Measurements from ENCODE around the gene SOCS2.
"Not testable (repeated sequence)": the region's sequence is repeated elsewhere in the genome, so short reads cannot be mapped to it uniquely, and the experiment has no call there.

Gene SOCS2

DNA sequence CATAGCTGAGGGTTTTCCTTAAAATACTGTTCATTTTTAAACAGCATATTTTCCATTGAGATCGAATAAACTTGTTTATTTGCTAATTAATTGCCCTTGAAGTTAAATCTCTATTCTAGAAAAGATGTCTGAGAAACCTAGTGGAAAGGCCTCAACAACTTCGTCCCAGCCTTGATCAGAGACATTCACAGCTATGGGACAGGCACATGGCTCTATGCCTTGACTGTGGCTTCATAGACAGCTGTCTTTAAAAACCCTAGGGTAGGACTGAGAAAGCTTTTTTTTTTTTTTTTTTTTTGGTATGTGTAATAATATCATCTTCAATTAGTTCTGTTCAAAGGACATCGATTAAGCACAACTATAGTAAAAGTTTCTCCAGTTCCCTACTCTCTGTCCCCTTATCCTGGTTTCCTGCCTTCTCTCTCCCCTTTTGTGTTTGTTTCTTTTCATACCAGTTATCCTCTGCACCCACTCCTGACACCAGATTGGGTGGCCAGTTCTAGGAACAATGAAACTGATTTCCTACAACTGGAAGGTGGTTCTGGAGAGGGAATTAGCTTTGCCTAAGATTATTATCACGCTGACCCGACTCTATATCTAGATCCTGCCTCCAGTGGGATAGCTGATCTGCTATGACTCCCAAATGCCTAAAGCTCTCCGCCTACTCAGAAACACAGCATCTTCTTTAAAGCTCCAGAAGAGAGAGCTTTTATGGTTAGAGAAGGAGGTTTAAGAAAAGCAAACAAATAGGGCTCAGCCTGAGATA, 20.3 kb downstream of the SOCS2 start:
- DNase-seq (ENCODE audit: low spot score) = peak; percentile 28

DNA sequence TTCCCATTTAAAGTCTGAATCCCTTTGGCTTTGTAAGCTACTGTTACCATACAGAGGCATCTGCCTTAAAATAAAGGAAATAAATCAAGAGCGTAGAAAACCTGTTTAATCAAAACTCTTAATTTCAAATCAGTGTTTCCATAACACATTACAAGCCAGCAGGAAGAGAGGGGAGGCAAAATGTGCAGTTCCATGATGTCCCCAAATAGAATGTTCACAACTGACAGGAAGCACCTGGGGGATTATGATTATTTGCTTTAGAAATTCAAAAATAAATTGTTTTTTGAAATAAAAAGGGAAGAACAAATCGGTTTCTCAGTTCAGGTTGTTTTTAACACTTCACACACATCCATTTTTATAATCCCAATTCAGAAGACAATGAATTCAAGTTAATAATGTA, 21.4 kb downstream of the SOCS2 start:
- no peak for DNase-seq (ENCODE audit: low spot score)

DNA sequence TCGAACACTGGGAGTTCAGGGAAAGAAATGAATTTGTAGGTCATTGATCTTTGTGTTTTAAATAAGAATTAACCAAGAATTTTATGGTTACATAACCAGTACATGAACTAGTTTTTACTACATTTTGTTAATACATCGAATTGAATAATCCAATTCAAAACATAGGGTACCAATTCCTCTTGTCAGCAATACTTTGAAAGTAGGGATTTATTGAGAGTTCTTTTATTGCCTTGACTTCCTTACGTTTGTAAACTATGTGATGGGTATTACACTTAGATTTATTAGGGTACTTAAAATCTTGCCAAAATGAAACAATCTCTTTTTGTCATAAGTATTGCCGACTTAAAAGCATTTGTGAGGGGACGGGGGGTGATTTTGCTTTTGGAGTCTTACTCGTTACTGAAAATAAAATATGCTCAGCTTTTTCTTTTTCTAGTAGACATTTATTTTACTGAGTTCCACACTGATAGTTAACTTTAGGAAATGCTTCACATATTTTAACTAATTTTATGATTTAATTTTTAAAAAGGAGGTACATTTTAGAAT, 22.4 kb downstream of the SOCS2 start:
- no peak for DNase-seq (ENCODE audit: low spot score)

DNA sequence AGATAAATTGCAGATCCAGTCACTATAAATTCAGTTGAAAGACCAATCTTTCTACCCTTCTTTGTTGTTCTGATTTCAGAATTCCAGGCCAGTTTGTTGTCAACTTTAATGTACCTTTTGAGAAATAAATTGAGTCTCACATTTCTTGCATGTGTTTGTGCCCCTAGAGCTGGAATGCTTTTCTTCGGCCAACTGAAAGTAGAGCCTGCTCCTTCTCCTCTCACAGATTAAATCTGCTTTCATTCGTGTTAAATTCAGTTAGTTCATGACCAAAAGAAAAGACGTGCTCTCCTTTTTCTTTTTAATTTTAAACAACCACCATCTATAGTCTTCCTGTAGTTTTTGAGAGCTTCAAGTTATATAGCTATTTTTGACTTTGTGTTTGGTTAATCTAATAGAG, 22.9 kb downstream of the SOCS2 start:
- no peak for DNase-seq (ENCODE audit: low spot score)

DNA sequence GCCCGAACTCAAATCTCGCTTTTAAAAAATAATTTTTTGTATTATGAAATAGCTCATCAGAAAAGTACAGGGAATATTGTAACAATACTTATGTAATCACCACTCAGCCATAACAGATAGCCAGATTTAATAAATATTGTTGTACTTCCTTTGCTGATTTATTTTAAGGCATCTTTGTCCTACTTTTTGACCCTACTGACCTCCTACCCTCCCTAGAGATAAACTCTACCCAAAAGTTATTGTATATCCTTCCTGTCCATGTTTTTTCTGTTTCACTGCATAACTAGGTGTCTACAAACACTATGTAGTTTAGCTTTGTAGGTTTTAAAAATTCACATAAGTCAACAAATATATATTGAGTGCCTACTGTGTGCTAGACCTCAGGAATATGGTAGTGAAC, 25.1 kb downstream of the SOCS2 start:
- no peak for DNase-seq (ENCODE audit: low spot score)

DNA sequence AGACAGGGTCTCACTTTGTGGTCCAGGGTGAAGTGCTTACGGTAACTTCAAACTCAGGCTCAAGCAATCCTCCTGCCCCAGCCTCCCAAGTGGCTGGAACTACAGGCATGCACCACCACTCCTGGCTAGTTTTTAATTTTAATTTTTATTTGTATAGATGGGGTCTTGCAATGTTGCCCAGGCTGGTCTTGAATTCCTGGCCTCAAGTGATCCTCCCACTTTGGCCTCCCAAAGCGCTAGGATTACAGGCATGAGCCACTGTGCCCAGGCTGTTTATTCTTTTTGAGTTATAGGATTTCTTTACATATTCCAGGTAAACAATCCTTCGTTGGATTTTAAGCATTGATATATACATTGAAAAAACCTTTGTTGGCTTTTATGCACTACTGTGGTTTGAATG, 26.7 kb downstream of the SOCS2 start:
- no peak for DNase-seq (ENCODE audit: low spot score)

DNA sequence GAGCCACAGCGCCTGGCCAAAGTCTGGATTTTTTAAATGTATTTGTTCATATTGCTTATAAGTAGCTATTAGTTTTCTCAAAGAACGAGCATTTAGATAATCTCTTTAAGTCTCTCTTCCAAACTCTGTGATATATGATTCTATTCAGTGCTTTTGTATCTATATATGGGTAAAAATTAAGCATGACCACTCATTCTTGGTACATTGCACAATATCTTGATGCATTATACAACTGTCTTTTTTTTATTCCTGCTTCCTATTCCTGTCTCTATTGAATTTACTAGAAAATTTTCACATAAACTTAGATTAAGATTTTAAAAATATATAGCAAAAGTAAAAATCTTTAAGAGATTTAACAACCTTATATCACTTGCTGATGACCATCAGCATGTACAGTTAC, 29.1 kb downstream of the SOCS2 start:
- no peak for DNase-seq (ENCODE audit: low spot score)

DNA sequence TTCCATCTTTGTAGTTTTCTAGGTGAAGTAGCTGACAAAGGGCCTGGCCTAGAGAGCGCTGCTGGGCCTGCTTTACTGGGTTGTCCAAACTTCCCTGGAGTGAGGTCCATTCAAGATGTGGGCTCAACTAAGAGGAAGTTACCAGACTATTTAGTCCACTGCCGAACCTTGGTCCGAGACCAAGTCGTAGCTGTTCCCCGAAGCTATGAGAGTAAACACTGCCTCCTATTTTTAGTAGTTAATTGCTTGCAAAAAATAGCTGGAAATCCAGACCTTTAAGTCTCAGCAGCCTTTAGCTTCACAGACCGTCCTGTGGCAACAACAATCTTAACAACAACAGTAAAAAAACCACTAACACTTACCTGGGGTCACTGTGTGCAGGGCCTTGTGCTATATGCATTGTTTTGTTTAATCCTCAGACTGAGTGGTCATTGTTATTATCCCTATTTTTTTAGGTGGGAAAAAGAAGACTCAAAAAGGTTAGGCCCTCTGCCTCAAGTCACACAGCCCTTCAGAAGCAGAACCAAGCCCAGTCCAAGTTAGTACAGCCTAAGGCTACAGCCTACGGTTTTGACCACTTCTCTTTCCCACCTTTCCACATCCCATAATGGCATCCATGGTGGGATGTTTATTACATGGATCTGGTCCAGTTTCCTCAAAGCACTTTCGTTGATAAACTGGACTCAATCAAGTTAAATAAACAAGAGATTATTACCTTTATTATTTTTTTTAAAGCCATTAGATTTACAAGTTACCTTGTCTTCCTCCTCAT, 30.6 kb downstream of the SOCS2 start:
- no peak for DNase-seq (ENCODE audit: low spot score)

DNA sequence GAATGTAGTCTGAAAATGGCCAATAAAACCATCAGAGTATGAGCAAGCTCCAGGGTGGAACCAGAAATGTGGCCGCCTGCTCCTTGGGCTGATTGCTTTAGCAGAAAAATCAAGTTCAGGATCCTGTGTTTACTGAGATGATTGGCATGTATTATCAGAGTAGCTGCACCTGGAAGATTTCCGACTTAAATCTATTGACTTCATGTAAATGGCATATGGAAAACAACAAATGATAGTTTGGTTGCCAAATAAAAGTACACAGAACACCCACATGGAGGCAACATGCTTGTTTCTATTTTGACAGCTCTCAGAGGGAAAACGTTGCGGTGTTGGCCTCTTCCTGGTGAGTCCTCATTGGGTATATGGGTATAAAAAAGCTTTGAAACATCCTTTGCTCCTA, 31.3 kb downstream of the SOCS2 start:
- no peak for DNase-seq (ENCODE audit: low spot score)

DNA sequence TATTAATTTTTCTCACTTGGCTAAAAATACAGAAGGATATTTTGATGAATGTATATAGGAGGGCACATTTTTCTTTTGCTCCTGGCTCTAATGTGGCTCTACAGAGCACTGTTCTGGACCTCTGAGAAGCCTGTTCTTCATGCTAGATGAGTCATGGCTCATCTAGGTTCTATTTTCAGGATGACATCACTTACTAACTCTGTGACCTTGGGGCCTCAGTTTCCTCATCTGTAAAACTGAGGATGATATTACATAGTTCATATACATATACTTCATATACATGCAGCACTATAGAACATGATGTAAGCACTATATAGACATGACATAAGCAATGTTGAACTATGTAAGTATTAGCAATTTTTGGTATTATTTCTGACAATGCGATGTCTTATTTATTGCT, 35.8 kb downstream of the SOCS2 start:
- DNase-seq (ENCODE audit: low spot score) = no peak

DNA sequence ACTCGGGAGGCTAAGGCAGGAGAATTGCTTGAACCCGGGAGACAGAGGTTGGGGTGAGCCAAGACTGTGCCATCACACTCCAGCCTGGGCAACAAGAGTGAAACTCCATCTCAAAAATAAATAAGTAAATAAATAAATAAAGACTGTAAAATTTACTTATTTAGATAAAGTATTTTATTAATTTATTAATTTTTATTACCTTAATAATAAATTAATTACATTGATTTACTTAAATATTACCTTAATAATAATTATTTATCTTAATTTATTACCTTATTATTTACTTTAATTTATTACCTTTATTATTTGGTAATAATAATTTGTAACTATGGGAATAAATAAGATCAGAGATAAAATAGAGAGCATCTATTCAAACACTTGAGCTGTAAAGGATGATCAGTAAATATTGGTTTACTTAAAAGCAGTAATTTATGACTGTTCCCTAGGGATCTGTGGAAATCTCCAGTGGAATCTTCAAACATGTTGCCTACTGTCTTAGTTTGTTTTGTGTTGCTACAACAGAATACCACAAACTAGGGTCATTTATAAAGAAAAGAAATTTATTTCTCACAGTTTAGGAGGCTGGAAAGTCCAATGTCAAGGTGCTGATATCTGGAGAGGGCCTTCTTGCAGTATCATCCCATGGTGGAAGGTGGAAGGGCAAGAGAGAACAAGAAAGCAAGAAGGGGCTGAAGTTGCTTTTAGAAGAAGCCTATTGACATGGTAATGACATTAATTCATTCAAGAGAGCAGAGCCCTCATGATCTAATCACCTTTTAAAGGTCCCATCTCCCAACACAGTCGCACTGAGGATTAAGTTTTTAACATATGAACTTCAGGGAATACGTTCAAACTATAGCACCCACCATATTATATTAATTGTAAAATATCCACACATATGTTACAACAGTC, 37.1 kb downstream of the SOCS2 start:
- no peak for DNase-seq (ENCODE audit: low spot score)

DNA sequence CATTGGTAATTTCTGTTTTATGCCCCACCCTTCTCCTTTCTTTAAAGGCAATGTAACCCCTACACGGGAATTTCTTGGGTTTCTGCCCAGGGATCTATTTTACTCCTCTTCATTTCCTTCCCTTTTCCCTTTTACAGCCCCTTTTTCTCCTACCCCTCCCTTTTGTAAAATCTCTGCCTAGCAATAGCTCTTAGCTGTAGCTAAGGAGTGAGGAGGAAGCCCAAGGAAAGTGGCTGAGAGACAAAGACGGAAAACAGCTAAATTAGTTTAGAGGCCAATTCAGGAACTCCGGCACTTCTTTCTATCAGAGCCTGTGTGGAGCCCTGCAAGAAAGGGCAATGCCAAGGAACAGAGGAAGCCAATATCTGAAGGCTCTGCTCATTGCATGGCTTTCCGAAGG, 40.3 kb downstream of the SOCS2 start:
- DNase-seq (ENCODE audit: low spot score) = no peak

DNA sequence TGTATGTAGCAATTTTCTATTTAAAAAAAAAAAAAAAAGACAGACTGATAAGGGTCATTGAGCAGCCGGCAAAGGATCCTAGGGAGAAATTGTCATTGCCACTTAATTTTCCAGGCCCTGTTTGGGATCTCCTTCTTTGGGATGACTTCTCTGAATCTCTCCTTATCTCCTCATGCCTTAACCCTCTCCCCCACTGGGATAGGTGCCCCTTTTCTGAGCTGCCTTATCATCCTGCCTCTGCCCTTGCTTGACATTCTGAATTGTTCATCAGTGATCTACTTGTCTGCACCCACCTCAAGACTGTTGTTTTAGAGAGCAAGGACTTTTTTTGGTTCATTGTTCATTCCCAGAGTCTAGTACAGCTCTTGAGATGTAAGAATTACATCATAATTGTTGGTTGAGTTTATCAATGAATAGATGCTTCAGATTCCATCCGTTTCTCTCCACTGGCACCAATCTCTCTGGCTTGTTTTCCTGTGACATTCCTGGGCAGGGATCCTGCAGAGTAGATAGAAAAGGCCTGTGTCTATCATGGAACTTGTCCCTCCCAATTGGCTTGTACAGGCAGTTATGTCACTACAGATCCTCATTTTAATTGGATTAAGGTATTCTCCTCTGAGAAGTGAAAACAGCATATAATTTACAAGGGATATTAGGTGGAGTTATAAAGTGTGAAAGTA, 42.6 kb downstream of the SOCS2 start:
- no peak for DNase-seq (ENCODE audit: low spot score)

DNA sequence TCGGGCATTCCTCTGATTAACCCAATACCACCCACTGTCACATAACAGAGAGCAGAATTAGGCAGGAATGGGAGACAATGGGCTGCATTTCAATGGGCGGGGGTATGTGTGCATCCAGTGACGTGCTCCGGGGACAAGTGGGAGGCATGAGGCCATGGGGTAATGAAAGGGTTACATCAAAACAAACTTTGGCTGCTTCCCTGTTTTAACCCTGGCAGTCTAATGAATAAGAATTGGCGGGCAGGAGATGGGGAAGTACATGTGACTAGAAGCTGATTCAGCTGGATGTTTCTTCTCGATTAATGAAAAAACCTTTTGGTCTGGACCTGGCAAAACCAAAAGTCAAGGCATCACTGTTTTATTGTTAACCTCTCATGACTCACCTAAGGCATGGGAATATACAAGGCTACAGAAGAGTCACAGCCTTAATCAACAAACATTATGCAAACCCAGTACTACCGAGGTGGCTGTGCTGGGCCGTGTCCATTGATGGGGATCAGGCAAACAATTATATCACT, 44.2 kb downstream of the SOCS2 start:
- no peak for DNase-seq (ENCODE audit: low spot score)

DNA sequence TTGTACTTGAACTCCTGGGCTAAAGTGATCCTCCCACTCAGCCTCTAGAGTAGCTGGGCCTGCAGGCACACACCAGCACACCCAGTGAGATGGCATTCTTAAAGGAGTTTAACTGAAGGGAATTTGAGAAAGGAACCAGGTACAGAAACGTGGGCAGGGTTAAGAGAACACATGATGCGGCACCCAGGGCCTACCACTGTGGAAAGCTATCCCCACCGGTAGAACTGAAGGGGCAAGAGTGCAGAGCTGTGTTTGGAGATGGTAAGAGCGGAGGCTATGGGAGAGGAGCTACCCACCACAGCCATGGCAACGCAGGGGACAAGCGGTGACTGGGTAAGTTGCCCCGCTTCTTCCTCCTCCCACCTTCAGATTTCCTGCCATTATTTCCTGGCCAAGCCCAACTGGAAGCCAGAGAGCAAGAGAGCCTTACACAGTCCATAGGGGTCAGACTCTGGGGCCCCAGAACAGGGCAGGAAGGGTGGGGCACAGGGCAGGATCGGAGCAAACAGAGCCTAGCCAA, 46.5 kb downstream of the SOCS2 start:
- no peak for DNase-seq (ENCODE audit: low spot score)

DNA sequence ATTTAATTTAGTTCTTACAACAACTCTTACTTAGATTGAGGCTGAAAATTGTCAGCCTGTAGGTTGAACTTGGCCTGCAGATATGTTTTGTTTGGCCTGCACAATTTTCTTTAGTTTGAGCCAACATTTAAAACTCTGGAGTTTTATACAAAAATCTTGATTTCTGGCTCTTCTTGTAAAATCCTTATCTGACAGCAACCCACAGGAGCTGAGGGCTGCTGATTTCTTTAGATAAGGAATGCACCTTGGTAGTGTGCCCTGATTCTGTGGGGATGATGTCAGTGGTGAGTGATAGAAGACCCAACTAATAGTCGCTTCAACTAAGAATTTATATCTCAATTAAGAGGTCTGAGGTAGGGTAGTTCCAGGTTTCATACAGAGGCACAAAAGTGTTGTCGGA, 49.5 kb downstream of the SOCS2 start:
- no peak for DNase-seq (ENCODE audit: low spot score)

DNA sequence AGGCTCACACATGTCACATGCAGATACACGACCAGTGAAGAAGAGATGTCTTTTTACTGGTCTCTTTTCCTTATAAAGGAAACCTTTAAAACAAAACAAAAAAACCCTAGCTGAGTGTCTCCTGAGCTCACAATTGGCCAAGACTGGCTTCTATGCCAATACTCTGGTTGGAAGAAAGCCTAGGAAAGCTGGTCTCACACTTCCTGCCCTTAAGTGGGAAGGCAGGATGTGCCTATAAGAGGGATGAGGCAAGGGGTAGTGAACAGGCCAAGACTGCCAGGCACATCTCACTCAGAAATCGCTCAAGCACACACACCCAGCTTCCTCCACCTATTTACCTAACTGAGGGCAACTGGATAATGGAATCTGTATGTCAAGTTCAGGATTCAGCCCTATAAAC, 50.0 kb downstream of the SOCS2 start:
- no peak for DNase-seq (ENCODE audit: low spot score)

DNA sequence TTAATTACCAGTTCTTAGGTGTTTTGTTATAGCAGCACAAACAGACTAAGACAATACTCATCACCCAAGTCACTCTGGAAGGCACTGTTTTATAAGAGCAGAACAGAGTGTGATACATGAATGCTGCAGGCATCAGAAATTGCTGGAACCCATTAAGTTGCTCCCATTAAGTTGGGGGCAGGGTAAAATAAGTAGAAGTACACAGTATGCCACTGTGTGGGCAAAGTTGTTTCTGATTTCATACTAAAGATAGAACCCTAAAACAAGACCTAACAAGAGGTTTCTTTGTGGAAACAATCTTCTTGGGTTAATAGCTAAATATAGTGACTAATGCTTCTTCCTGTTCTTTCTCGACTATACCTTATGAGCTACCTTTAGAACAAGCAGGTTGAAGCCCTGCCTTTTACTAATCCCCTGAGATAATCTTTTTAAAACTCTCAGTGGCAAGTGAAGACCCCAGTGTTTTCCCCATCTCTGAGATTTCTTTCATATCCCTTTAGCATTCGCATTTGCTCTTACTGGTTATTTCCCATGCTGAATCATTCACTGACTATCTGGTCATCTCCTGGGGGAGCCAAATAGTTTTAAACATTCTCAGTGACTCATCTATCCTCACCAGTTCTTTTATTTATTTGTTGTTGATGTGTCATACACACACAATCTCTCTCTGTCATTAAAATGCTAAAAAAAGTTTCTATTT, 52.3 kb downstream of the SOCS2 start:
- DNase-seq (ENCODE audit: low spot score) = no peak

DNA sequence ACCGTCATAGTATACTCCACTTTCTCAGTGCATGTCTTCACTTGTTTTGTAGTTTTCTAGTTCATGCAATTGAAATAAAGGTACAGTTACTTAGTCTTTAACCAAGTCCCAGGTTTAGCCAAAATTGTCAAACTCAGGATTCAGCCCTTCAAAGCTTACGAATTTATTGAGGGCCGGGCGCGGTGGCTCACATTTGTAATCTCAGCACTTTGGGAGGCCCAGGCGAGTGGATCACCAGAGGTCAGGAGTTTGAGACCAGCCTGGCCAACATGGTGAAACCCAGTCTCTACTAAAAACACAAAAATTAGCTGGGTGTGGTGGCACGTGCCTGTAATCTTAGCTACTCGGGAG, 52.8 kb downstream of the SOCS2 start:
- DNase-seq (ENCODE audit: low spot score) = not testable (repeated sequence)

DNA sequence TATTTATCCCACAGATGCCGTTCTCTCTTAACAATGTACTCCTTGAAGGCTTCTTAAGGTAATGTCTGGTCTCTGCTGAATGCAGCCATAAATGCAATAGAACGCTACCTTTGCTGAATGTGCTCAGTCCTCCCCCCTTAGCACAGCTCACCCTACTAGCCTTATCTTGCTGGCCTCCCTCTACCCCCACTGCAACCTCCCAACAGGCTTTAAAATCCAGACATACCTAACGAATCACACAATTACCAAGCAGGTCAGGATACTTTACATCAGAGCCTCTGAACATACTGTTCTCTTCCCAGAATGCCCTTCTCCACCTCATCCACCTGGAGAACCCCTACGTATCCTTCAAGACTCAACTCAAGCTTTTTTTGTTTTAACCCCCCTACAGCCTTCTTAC, 53.7 kb downstream of the SOCS2 start:
- no peak for DNase-seq (ENCODE audit: low spot score)

All from SK-N-DZ (cell line).